ENCODE results near the gene TSEN15. TPM values are rescaled to one million over a fixed set of nuclear protein-coding genes. Genes with fewer than 3 reads are reported as not detected.

The TSEN15 gene
- total and polyA plus RNA-seq, 10 of the 15 experiments (the other 5 are each of a cell fraction or from before 2014, with no cell fraction given): 21.1 to 136 (median 70.2) TPM

DNA sequence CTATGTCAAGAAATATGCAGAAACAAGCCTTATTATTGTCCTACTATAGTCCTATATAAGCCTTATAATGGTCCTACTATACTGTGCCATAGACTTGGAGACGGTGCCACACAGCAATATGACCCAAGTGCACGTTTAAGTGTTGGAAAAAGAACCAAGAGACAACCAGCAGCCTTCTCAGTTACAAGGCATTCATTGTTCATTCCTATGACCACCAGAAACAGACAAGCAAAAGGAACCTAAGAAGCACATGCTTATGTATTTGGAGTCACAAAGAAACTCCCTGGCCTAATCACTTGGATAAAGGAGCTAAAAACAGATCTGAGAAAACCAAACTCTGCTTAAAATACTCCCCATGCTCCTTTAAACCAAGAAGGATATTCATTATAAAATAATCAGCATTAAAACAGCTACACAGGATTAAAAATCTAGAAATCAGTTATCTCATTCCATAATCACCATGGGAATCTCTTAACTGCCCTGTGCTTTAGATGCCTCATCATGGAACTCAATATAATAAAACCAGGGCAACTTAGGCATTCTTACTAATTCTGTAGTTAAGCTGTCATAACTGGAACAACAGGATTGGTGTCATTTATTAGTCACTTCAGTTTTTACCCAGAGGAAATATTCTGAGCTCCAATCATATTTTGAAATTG, 21.0 kb upstream of the TSEN15 start:
- ChIA-PET POLR2A (no interaction called here), RAD21 (ENCODE audit: unreplicated experiment) (no interaction called here), CTCF (no interaction called here), SMC1A (ENCODE audit: uncharacterized antibody, unreplicated experiment) (interaction anchor here (0.6 to 2.0 kb wide), 8 partner anchors 9 to 292 kb away, joined by 3 to 5 read pairs (median 3); no protein-coding TSS in a partner anchor)
- H3K4me1 ChIP-seq (ENCODE audit: control insufficient read depth, insufficient read depth, low read length): no peaks in the 10 kb centered on the region
- no peaks in the 10 kb centered on the region for H3K9me3 ChIP-seq (replicated peaks; ENCODE audit: control insufficient read depth, insufficient read depth, low read length)
- DNase-seq (ENCODE audit: low read depth, low spot score) (no peak), ATAC-seq (no peak), FAIRE-seq (no peak)
- intact Hi-C loops (cut with micrococcal nuclease; ENCODE audit: unreplicated experiment): no loop called here
- no peak overlapping the region for H3K27ac ChIP-seq (ENCODE audit: control insufficient read depth, insufficient read depth)
- in situ Hi-C loops (cut with MboI): no loop called here
- H3K4me3 ChIP-seq: no peak overlapping the region
- no peaks in the 10 kb centered on the region for H3K79me2 ChIP-seq (ENCODE audit: control insufficient read depth, insufficient read depth, low read length)
- no peaks in the 10 kb centered on the region; the same call in 1 of the 2 replicates for H4K20me1 ChIP-seq (ENCODE audit: control insufficient read depth, insufficient read depth)
- H3K9ac ChIP-seq (ENCODE audit: control insufficient read depth, insufficient read depth, low read length): no peak overlapping the region
- 0% methylated on average over 2 of the region's 2 CpGs for WGBS (ENCODE audit: insufficient coverage, insufficient replicate concordance, low lambda C conversion rate, missing lambda C conversion rate)
- H2AFZ ChIP-seq (ENCODE audit: control insufficient read depth, low read depth, low read length): no peak overlapping the region
- no TSS peak for BruUV-seq (replicated peaks)
- H3K27me3 ChIP-seq (replicated peaks in 1 of 2; ENCODE audit: control insufficient read depth in 2 of 2, insufficient read depth in 2 of 2, low read length in 1 of 2): peaks cover 0 to 24% of the 10 kb centered on the region in 2 experiments; a peak in 1 of 4 replicates
- no peaks in the 10 kb centered on the region for H3K36me3 ChIP-seq (ENCODE audit: control insufficient read depth in 2 of 2, insufficient read depth in 2 of 2, low read length in 1 of 2)
- H3K4me2 ChIP-seq (ENCODE audit: control insufficient read depth, insufficient read depth): no peak overlapping the region
- TF ChIP-seq, protein P1, sequence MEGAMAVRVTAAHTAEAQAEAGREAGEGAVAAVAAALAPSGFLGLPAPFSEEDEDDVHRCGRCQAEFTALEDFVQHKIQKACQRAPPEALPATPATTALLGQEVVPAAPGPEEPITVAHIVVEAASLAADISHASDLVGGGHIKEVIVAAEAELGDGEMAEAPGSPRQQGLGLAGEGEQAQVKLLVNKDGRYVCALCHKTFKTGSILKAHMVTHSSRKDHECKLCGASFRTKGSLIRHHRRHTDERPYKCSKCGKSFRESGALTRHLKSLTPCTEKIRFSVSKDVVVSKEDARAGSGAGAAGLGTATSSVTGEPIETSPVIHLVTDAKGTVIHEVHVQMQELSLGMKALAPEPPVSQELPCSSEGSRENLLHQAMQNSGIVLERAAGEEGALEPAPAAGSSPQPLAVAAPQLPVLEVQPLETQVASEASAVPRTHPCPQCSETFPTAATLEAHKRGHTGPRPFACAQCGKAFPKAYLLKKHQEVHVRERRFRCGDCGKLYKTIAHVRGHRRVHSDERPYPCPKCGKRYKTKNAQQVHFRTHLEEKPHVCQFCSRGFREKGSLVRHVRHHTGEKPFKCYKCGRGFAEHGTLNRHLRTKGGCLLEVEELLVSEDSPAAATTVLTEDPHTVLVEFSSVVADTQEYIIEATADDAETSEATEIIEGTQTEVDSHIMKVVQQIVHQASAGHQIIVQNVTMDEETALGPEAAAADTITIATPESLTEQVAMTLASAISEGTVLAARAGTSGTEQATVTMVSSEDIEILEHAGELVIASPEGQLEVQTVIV (IDR thresholded peaks at IDR 0.05; ENCODE audit: borderline replicate concordance, partially characterized antibody): no peak
- TF ChIP-seq ZBTB40 (IDR thresholded peaks at IDR 0.05; ENCODE audit: borderline replicate concordance): no peak
- TF ChIP-seq CBFB (IDR thresholded peaks at IDR 0.05; ENCODE audit: low read depth): no peak
- TF ChIP-seq HDAC6 (IDR thresholded peaks at IDR 0.05; ENCODE audit: unreplicated experiment): no peak
- TF ChIP-seq ZNF24 (IDR thresholded peaks at IDR 0.05): no peak
- no peak for TF ChIP-seq RAD21 (IDR thresholded peaks at IDR 0.05; ENCODE audit: insufficient read depth, low read depth, low read length)
- TF ChIP-seq HDGF (IDR thresholded peaks at IDR 0.05): no peak
- TF ChIP-seq BACH1 (IDR thresholded peaks at IDR 0.05; ENCODE audit: borderline replicate concordance): no peak
- TF ChIP-seq EGR1 (IDR thresholded peaks at IDR 0.05; ENCODE audit: borderline replicate concordance in 1 of 2, low read depth in 2 of 2, low read length in 2 of 2): no peak
- no peak for TF ChIP-seq ZZZ3 (IDR thresholded peaks at IDR 0.05; ENCODE audit: control insufficient read depth, insufficient read length, low read depth)
- no peak for TF ChIP-seq YY1 (IDR thresholded peaks at IDR 0.05; ENCODE audit: low read depth, low read length)
- no peak for TF ChIP-seq ZNF687 (IDR thresholded peaks at IDR 0.05)
- no peak for TF ChIP-seq NR2C1 (IDR thresholded peaks at IDR 0.05)
- no peak for TF ChIP-seq NR2F1 (conservative IDR thresholded peaks at IDR 0.05)
